ENCODE data around the gene RRBP1.
A peak's percentile ranks its signal among the peaks of the same experiment; 100 is the strongest.

RRBP1 gene

DNA sequence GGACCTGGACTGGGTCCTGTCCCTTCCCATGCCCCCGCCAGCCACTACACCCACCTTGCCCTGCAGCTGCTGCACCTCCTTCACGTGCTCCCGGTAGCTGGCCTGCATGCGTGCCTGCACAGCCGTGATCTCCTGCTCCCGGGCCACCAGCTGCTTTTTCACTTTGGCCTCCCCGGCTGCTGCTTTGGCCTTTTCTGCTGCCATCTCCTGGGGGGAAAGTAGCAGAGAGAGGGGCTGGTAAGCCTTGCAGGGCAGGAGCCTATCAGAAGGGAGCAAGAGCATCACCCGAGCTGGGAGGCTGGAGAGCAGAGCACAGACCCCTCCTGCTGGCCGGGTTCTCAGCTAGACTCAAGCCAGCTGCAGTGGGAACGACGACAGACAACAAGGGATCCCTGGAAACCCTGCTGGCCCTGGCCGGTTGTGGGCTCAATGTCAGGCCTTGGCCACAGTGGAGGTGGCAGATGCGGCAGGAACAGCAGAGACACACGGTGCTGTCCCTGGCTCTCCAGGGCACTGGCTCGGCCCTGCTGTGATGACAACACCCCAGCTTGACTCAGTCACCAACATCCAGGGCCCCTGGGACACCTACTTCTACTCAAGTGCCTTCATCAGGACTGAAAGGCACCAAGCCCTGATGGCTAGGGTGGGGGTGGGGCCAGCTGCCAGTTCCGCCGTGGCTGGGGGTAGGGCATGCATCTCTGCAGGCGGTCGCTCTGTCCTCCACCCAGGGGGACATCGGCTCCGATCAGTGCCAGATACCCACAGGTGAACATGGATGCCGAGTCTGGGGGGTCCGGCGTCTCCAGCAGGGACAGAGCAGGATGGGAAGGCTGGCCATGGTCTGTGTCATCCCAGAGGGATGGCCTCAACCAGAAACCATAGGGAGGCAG lies 45.3 kb downstream of the RRBP1 start:
- POLR2A ChIA-PET (ENCODE audit: low non-redundant PET), result no interaction called here
- TF ChIP-seq, protein P1, sequence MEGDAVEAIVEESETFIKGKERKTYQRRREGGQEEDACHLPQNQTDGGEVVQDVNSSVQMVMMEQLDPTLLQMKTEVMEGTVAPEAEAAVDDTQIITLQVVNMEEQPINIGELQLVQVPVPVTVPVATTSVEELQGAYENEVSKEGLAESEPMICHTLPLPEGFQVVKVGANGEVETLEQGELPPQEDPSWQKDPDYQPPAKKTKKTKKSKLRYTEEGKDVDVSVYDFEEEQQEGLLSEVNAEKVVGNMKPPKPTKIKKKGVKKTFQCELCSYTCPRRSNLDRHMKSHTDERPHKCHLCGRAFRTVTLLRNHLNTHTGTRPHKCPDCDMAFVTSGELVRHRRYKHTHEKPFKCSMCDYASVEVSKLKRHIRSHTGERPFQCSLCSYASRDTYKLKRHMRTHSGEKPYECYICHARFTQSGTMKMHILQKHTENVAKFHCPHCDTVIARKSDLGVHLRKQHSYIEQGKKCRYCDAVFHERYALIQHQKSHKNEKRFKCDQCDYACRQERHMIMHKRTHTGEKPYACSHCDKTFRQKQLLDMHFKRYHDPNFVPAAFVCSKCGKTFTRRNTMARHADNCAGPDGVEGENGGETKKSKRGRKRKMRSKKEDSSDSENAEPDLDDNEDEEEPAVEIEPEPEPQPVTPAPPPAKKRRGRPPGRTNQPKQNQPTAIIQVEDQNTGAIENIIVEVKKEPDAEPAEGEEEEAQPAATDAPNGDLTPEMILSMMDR (conservative IDR thresholded peaks at IDR 0.05; ENCODE audit: low read depth), result no peak
- CTCF ChIA-PET, result no interaction called here
- peak overlapping the region; percentile 4; the same call in 1 of the 2 replicates for H3K27ac ChIP-seq
- DNase-seq (ENCODE audit: low spot score), result no peak

DNA sequence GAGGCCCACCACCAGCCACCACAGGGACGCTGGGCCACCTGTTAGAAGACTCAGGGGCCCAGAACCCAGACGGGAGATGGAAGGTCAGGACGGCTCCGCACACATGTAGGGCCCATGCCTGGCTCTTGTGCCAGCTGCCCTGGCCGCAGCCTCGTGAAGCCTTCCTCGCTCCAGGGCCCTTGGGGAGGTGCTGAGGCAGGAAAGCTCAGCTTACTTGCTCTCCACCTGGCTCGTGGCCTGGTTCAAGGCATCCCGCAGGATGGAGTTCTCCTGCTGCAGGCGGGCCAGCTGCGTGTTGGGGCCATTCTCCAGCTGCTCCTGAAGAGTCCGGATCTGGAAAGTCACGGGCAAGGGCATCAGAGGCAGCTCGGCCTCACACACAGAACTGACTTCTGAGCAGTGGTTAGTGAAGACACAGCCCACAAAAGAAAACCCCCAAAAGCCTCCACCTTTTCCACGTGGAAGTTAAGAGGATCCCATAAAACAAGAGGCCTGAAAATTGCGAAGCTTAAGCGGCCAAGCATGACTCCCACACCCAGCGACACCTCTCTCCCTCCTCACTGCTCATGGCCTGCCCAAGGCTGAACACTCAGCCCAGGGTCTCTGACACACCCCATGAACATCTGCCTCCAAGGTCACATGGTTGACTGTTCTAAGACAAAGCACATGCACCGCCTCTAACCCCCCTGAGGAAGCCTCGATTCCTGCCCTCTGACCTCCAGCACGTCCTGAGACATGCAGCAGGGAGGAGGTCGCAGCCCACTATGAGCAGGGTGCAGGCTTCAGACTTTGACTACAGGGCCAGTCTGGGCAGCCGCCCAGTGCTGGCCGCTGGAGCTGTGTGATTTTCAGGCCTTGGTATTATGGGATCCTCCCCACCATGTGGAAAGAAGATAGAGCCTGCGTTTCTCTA lies 46.5 kb downstream of the RRBP1 start:
- peak overlapping the region; percentile 3; the same call in 1 of the 2 replicates for H3K27ac ChIP-seq
- TF ChIP-seq, protein P1 (conservative IDR thresholded peaks at IDR 0.05; ENCODE audit: low read depth), result no peak
- ChIA-PET POLR2A (ENCODE audit: low non-redundant PET) (no interaction called here), CTCF (no interaction called here)
- DNase-seq (ENCODE audit: low spot score), result no peak

DNA sequence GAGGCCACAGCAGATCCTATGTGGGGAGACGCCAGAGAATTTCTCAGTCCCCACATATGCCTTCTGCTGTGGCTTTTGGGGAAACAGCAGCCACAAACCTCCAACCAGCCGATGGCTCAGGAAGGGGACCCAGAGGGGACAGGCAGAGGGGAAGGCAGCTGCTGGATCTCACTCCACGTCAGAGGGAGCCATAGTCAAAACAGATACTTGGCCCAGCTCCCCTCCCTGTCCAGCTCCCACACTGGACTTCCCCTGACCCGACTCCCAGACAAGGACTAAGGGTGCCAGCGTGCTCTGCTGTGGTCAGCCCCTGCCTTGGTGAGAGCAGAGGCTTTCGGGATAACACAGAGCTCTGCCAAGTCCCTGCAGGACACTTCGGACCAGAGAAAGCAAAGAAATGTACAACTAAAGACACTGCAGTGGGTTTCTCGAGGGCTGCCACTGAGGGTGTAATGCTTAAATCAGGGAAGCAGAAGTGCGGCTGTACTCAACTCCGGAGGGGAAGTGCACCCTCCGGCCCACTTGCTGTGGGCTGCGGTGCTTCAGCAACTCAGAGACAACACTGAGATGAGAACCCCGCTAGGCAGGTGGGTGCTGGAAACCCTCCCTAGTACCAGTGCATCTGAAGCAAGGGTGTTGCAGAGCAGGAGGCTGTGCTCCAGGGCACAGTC lies 47.2 kb downstream of the RRBP1 start:
- ChIA-PET POLR2A (ENCODE audit: low non-redundant PET) (no interaction called here), CTCF (no interaction called here)
- TF ChIP-seq, protein P1 (conservative IDR thresholded peaks at IDR 0.05; ENCODE audit: low read depth), result no peak
- no peak for DNase-seq (ENCODE audit: low spot score)
- H3K27ac ChIP-seq, result peak overlapping the region; percentile 3; the same call in 1 of the 2 replicates

DNA sequence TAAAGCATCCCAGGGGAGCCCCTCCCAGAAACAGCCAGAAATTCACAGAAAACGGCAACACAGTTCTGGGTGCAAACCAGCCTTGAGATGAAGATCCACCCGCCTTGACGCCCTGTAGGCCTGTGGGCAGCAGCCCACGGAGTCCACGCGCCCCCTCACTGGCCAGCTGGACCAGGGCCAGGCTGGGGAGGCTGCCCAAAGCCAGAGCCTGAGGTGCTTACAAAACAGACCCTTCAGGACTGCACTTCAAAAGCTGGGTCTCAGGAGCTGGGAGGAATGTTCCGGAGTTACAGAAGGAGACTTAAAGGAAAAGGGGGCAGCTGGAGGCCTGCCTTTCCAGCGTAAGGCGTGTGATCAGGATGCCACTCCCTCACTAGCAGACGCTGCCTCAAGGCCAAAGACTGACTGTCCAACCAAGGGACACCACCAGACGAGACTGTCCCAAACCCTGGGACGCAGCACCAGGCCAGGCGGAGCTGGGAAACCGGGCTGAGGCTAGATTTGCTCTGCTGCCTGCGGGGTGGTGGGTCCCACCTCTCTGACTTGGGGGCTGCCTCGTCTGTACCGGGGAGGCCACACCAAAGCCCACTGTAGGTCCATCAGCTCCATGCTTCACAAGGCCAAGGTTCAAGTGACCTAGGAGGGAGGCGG lies 48.1 kb downstream of the RRBP1 start:
- ChIA-PET CTCF (no interaction called here), POLR2A (ENCODE audit: low non-redundant PET) (no interaction called here)
- DNase-seq (ENCODE audit: low spot score), result no peak
- TF ChIP-seq, protein P1 (conservative IDR thresholded peaks at IDR 0.05; ENCODE audit: low read depth), result no peak
- H3K27ac ChIP-seq, result peak overlapping the region; percentile 21

DNA sequence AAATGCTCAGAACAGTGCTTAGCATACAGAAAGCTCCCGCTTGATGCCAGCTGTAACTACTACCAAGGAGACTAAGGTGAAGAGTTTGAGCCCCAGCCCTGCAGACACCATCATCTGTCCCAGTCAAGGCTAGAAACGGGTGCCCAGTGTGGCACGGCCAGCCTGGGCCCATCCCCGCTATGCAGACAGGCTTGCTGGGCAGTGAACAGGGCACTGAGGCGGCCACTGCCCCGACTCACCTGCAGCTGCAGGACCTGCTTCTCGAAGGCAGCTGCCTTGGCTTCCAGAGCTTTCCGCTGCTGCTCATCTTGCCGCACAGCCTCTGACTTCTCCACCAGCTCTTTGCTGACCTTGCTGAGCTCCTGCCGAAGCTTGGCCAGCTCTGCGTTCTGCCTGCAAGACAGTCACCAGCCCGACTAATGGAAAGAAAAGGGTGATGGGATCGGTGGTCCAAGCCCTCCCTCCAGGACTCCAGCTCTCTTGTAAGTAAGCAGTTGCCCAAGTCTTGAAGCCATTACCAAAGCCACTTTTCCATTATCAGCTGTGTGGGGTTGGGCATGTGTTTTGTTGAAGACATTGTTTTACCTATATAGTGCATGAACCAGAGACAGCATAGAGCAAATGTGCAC lies 48.7 kb downstream of the RRBP1 start:
- ChIA-PET CTCF (no interaction called here), POLR2A (ENCODE audit: low non-redundant PET) (no interaction called here)
- DNase-seq (ENCODE audit: low spot score), result no peak

More for the DNA sequence above, 48.7 kb downstream of the RRBP1 start:
- TF ChIP-seq, protein P1 (conservative IDR thresholded peaks at IDR 0.05; ENCODE audit: low read depth), result no peak
- peak overlapping the region; percentile 21 for H3K27ac ChIP-seq

All from RWPE1 (cell line).